Heart left ventricle (tissue), 16 donors: ENCODE data around the gene PCGF3. TPM values are rescaled to one million over a fixed set of nuclear protein-coding genes. Genes with fewer than 3 reads are reported as not detected.

Experiments used
- ATAC-seq, 4 donors: fragments of 200-7000 bp; cut with Tn5 transposase; one replicate each; pipeline ENCODE4 v1.9.1; 2020 to 2022; ENCODE audit warnings: moderate library complexity in 4 of 4, mild to moderate bottlenecking in 3 of 4, moderate number of reproducible peaks in 1 of 4
- DNase-seq, 5 donors: peaks; one replicate each; pipeline ENCODE4 v3.0.0-alpha.2; 2020
- H3K27ac ChIP-seq, 12 donors: fragments of 200-600 bp; sonication (generic) in 4 of 12; one replicate each; pipeline versions ENCODE4 v1.5.0 to v1.8.0; 2016 to 2022; ENCODE audit warnings: mild to moderate bottlenecking in 2 of 12
- H3K27me3 ChIP-seq, 9 donors: fragments of 200-600 bp; sonication (generic) in 2 of 9; one replicate each; pipeline versions ENCODE4 v1.5.1 to v1.8.0; 2016 to 2022; ENCODE audit warnings: mild to moderate bottlenecking in 3 of 9
- H3K36me3 ChIP-seq, 9 donors: fragments of 200-600 bp; sonication (generic) in 2 of 9; one replicate each; pipeline versions ENCODE4 v1.5.0 to v1.8.0; 2018 to 2022; ENCODE audit warnings: mild to moderate bottlenecking in 2 of 9
- H3K4me1 ChIP-seq, 12 donors: fragments of 200-600 bp; sonication (generic) in 4 of 12; one replicate each; pipeline versions ENCODE4 v1.5.0 to v1.8.0; 2016 to 2022; ENCODE audit warnings: mild to moderate bottlenecking in 3 of 12
- H3K4me3 ChIP-seq, 12 donors: fragments of 200-600 bp; sonication (generic) in 4 of 12; one replicate each; pipeline versions ENCODE4 v1.5.0 to v1.8.0; 2017 to 2022; ENCODE audit warnings: mild to moderate bottlenecking in 9 of 12, moderate library complexity in 4 of 12
- H3K9me3 ChIP-seq, 12 donors: fragments of 200-600 bp; sonication (generic) in 4 of 12; one replicate each; pipeline versions ENCODE4 v1.5.0 to v1.8.0; 2016 to 2022; ENCODE audit warnings: mild to moderate bottlenecking in 1 of 12
- POLR2A ChIP-seq, 2 donors: fragments of 450-650 bp; IDR thresholded peaks; one replicate each; pipeline ENCODE4 v1.6.1; 2017; ENCODE audit warnings: antibody characterized with exemption in 2 of 2, mild to moderate bottlenecking in 2 of 2, moderate library complexity in 2 of 2
- WGBS, 4 donors: extraction: QIAGEN DNeasy Blood & Tissue Kit in 2 of 4; methylation state at CpG; one replicate each; pipeline versions ENCODE4 v1.1.5 to v1.1.7; 2013 to 2018; 5-methylcytosine and 5-hydroxymethylcytosine counted together
- intact Hi-C, 10 donors: fragments of 100-400 bp; cut with DNase I; formaldehyde crosslinking; loops; one replicate each; pipeline versions ENCODE4 v1.11.1 to v1.14.2; 2022
- polyA plus RNA-seq, 2 donors: library from polyadenylated mRNA; stranded (reverse); fragments of 200-250 nt; gene quantifications; one replicate each; pipeline ENCODE4 v1.2.3, GENCODE V29; 2013
- total RNA-seq, 9 donors: library from RNA; depleted of rRNA in 2 of 9; stranded (reverse); fragments of >200 nt in 2 of 9; fragmentation: NEBNext Ultra II Directional in 3 of 9; extraction: Animal tissue kit (Norgen Biotek cat#: 25700) in 3 of 9; gene quantifications; one replicate each; pipeline versions ENCODE4 v1.1.0 to v1.2.4, GENCODE V29; 2016 to 2023
- TF ChIP-seq, protein P1 (sequence below), 12 donors: fragments of 200-600 bp; sonication (generic) in 4 of 12; IDR thresholded peaks; one replicate each; pipeline versions ENCODE4 v1.5.0 to v1.8.0; 2018 to 2022; ENCODE audit warnings: antibody characterized with exemption in 12 of 12, mild to moderate bottlenecking in 5 of 12
- donor health status: ischemic (EF 13 %, LVEDD 7.1; RV severe dilation, severe dysfunction).
- donor health status: healthy with polysubstance abuse.
- donor health status: DM: no; HTN: yes; CAD: no.
- donor health status: DM: no; HTN: no; CAD: no.
- donor health status: ischemic (EF 25% LVEDD 6.9; RV normal size, moderate dysfunction).
- donor health status: ischemic (EF 25% LVEDD 5.7; RV mildly dilated, moderate dysfunction).
- donor health status: healthy.
- donor health status: DM: yes; HTN: yes; CAD: no.
- donor health status: ischemic (EF 35%, LVEDD 5.7; RV mildly dilated, moderate dysfunction).
- donor health status: nonischemic (EF 11% LVEDD 7.7; RV severe dilation, severe dysfunction).
- donor health status: DM: yes; HTN: yes; CAD: no.
- donor health status: PGD.
- donor health status: ischemic (EF 29% LVEDD 5.4; RV normal size, mild dysfunction).
- donor health status: nonischemic (EF 23%, LVEDD 6.1; RV moderate dilation, normal function).

The PCGF3 gene
- total and polyA plus RNA-seq, 11 donors, result 16.2 to 45.7 (median 22.5) TPM

GRCh38 chr4:686413-687040, 19.1 kb upstream of the PCGF3 start:
- H3K27ac ChIP-seq, result peak overlapping the region in 11 of 12 donors; percentile 76 to 93 (median 84)
- no peaks in the 10 kb centered on the region for H3K27me3 ChIP-seq
- ATAC-seq (no peak), DNase-seq (peak in 2 of 5 donors; percentile 37 to 72)
- WGBS, 4 donors, result 93 to 97% (median 95%) methylated on average over 11 to 31 of the region's 31 CpGs
- H3K4me3 ChIP-seq, result peak overlapping the region in 4 of 12 donors; percentile 60 to 70 (median 67)
- peaks cover 0 to 57% (median 41%) of the 10 kb centered on the region in 12 donors for H3K4me1 ChIP-seq
- intact Hi-C loops, result no loop called here
- TF ChIP-seq, protein P1, sequence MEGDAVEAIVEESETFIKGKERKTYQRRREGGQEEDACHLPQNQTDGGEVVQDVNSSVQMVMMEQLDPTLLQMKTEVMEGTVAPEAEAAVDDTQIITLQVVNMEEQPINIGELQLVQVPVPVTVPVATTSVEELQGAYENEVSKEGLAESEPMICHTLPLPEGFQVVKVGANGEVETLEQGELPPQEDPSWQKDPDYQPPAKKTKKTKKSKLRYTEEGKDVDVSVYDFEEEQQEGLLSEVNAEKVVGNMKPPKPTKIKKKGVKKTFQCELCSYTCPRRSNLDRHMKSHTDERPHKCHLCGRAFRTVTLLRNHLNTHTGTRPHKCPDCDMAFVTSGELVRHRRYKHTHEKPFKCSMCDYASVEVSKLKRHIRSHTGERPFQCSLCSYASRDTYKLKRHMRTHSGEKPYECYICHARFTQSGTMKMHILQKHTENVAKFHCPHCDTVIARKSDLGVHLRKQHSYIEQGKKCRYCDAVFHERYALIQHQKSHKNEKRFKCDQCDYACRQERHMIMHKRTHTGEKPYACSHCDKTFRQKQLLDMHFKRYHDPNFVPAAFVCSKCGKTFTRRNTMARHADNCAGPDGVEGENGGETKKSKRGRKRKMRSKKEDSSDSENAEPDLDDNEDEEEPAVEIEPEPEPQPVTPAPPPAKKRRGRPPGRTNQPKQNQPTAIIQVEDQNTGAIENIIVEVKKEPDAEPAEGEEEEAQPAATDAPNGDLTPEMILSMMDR (IDR thresholded peaks at IDR 0.05), result no peak
- TF ChIP-seq POLR2A (IDR thresholded peaks at IDR 0.05), result no peak
- H3K36me3 ChIP-seq, result no peaks in the 10 kb centered on the region
- no peaks in the 10 kb centered on the region for H3K9me3 ChIP-seq

GRCh38 chr4:687048-687970, 18.3 kb upstream of the PCGF3 start:
- peak overlapping the region in 9 of 12 donors; percentile 22 to 75 (median 64) for H3K4me3 ChIP-seq
- no peaks in the 10 kb centered on the region for H3K27me3 ChIP-seq
- WGBS, 4 donors, result 30 to 63% (median 50%) methylated on average over 17 to 38 of the region's 38 CpGs
- peaks cover 0 to 57% (median 41%) of the 10 kb centered on the region in 12 donors for H3K4me1 ChIP-seq
- H3K27ac ChIP-seq, result peak overlapping the region; percentile 68 to 93 (median 83)
- no peaks in the 10 kb centered on the region for H3K36me3 ChIP-seq
- H3K9me3 ChIP-seq, result no peaks in the 10 kb centered on the region
- DNase-seq, result peak; percentile 87 to 97 (median 94)
- ATAC-seq, result peak; percentile 75 to 90 (median 88)
- TF ChIP-seq, protein P1 (IDR thresholded peaks at IDR 0.05), result no peak
- TF ChIP-seq POLR2A (IDR thresholded peaks at IDR 0.05), result peak in 1 of 2 donors; percentile 73
- intact Hi-C loops, result no loop called here

DNA sequence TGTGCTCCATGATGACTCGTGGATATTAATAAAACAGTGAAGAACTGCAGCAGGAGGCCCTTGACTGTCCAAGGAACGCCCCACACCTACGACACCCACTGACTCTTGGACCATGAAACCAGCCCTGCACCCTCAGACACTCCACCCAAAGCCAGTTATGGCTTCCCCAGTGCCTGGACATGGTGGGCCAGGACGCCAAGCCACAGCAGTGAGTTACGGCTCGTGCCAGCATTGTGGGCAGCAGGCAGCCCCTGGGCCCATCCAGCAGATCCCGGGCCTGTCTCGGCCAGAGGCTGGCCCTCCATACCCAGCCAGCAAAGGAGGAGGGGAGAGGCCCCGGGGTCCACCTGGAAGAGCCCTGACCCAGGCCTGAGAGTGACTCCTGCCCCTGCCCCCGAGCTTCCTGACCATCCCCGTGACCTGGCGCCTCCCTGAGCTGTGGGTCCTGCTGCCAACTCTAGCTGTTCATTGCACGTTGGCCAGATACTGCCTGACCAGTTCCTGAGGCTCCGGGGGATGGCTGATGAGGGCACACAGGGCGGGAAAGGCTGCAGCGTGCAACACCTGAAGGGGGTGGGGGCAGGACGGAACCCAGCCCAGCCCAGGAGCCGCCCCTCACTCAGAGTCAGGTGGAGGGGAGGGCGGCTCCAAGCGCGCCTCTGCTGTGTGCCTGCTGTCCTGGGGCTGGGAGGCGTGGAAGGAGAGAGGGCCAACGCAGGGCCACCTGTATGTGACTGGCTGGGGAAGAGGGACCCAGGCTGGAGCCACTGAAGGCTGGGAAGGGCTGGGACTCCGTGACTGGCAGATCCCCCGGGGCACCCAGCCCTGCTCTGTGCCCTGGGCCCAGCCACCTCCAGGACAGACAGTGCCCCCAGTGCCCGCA, 17.4 kb upstream of the PCGF3 start:
- TF ChIP-seq, protein P1 (IDR thresholded peaks at IDR 0.05), result no peak
- TF ChIP-seq POLR2A (IDR thresholded peaks at IDR 0.05), result no peak
- intact Hi-C loops, result no loop called here
- DNase-seq (peak in 2 of 5 donors; percentile 47 to 69), ATAC-seq (peak in 3 of 4 donors; percentile 1 to 7 (median 3))
- peaks cover 0 to 52% (median 40%) of the 10 kb centered on the region in 12 donors for H3K4me1 ChIP-seq
- no peaks in the 10 kb centered on the region for H3K9me3 ChIP-seq
- no peaks in the 10 kb centered on the region for H3K27me3 ChIP-seq
- 77 to 82% (median 80%) methylated on average over 8 to 26 of the region's 26 CpGs for WGBS, 4 donors
- peak overlapping the region; percentile 55 to 78 (median 62) for H3K4me3 ChIP-seq
- no peaks in the 10 kb centered on the region for H3K36me3 ChIP-seq
- H3K27ac ChIP-seq, result peak overlapping the region; percentile 76 to 93 (median 84)
